HepG2 (cell line): Measurements from ENCODE around the gene ARID1A. TPM values are rescaled to one million over a fixed set of nuclear protein-coding genes. Genes with fewer than 3 reads are reported as not detected.
A peak's percentile ranks its signal among the peaks of the same experiment; 100 is the strongest.

Experiments
- FLYWCH1 ChIP-seq: sonication (generic); formaldehyde crosslinking; IDR thresholded peaks from 2 replicates; pipeline ENCODE4 v1.8.1; 2023; ENCODE audit warnings: mild to moderate bottlenecking, missing genetic modification reagents
- FOXP1 ChIP-seq, 2 experiments: fragments of 450-650 bp in 1 of 2; IDR thresholded peaks; 2 replicates each; pipeline ENCODE4 v1.6.1; 2017 to 2018; ENCODE audit warnings: antibody characterized with exemption in 1 of 2
- MNT ChIP-seq: fragments of 450-650 bp; IDR thresholded peaks from 2 replicates; pipeline ENCODE4 v1.6.1; 2016
- MXD3 ChIP-seq: IDR thresholded peaks from 2 replicates; pipeline ENCODE4 v1.6.1; 2016; ENCODE audit warnings: mild to moderate bottlenecking, missing biosample characterization, missing genetic modification reagents
- NFATC3 ChIP-seq: sonication (generic); formaldehyde crosslinking; IDR thresholded peaks from 2 replicates; pipeline ENCODE4 v1.5.1; 2020; ENCODE audit warnings: mild to moderate bottlenecking, missing genetic modification reagents
- NR2F1 ChIP-seq, 2 experiments: fragments of 450-650 bp in 1 of 2; formaldehyde crosslinking in 1 of 2; IDR thresholded peaks; 2 replicates each; pipeline versions ENCODE4 v1.5.0 to v1.6.1; 2016 to 2020; ENCODE audit warnings: mild to moderate bottlenecking in 1 of 2, missing compliant biosample characterization in 1 of 2, missing genetic modification reagents in 1 of 2, moderate library complexity in 1 of 2
- PAX8 ChIP-seq: sonication (generic); formaldehyde crosslinking; IDR thresholded peaks from 2 replicates; pipeline ENCODE4 v1.8.0; 2022; ENCODE audit warnings: mild to moderate bottlenecking, missing genetic modification reagents, borderline replicate concordance
- PRMT3 ChIP-seq: sonication (generic); formaldehyde crosslinking; IDR thresholded peaks from 2 replicates; pipeline ENCODE4 v1.8.1; 2022; ENCODE audit warnings: low read depth, mild to moderate bottlenecking, moderate library complexity, missing genetic modification reagents, borderline replicate concordance
- RARG ChIP-seq: sonication (generic); formaldehyde crosslinking; IDR thresholded peaks from 2 replicates; pipeline ENCODE4 v1.4.0; 2020; ENCODE audit warnings: low read depth, mild to moderate bottlenecking, missing genetic modification reagents
- REPIN1 ChIP-seq: sonication (generic); formaldehyde crosslinking; IDR thresholded peaks from 2 replicates; pipeline ENCODE4 v1.8.0; 2022; ENCODE audit warnings: missing genetic modification reagents, low read depth, mild to moderate bottlenecking, borderline replicate concordance
- SCMH1 ChIP-seq: sonication (generic); formaldehyde crosslinking; IDR thresholded peaks from 2 replicates; pipeline ENCODE4 v1.9.0; 2021; ENCODE audit warnings: missing genetic modification reagents, mild to moderate bottlenecking, borderline replicate concordance
- TBX2 ChIP-seq: sonication (generic); formaldehyde crosslinking; IDR thresholded peaks from 2 replicates; pipeline ENCODE4 v1.5.0; 2020; ENCODE audit warnings: missing genetic modification reagents, mild to moderate bottlenecking, borderline replicate concordance
- ZNF383 ChIP-seq: sonication (generic); formaldehyde crosslinking; IDR thresholded peaks from 2 replicates; pipeline ENCODE4 v1.4.0; 2020; ENCODE audit warnings: missing genetic modification reagents, mild to moderate bottlenecking, borderline replicate concordance
- ZNF549 ChIP-seq: sonication (generic); formaldehyde crosslinking; IDR thresholded peaks from 2 replicates; pipeline ENCODE4 v1.5.0; 2020; ENCODE audit warnings: missing genetic modification reagents
- ZNF652 ChIP-seq: IDR thresholded peaks from 2 replicates; pipeline ENCODE4 v1.6.1; 2016; ENCODE audit warnings: low read depth, borderline replicate concordance
- ZNF737 ChIP-seq: sonication (generic); formaldehyde crosslinking; IDR thresholded peaks from 2 replicates; pipeline ENCODE4 v1.5.0; 2020; ENCODE audit warnings: missing genetic modification reagents, mild to moderate bottlenecking, borderline replicate concordance
- polyA plus RNA-seq, 8 experiments: library from polyadenylated mRNA; depleted of rRNA in 3 of 8; stranded (reverse) in 7 of 8; unstranded in 1 of 8; fragments of >200 nt; fragmentation: Illumina TruSeq in 4 of 8; extraction: Trizol in 4 of 8; gene quantifications; 2 replicates each; pipeline versions ENCODE4 v1.2.1 to v1.2.3, GENCODE V29; 2011 to 2016; ENCODE audit warnings: low read depth in 4 of 8, missing spikeins in 1 of 8, mixed read lengths in 1 of 8; ENCODE audit not compliant: insufficient read depth in 1 of 8
- total RNA-seq, 5 experiments: library from RNA; depleted of rRNA; stranded (reverse); fragments of >200 nt; fragmentation: Illumina TruSeq; extraction: Trizol; gene quantifications; 2 replicates each; pipeline ENCODE4 v1.2.3, GENCODE V29; 2016; ENCODE audit warnings: low read depth in 1 of 5
- TF ChIP-seq, protein P1 (sequence below): IDR thresholded peaks from 2 replicates; pipeline ENCODE4 v1.6.1; 2016; ENCODE audit warnings: missing biosample characterization, missing genetic modification reagents, low read depth
- TF ChIP-seq, protein P2 (sequence below): IDR thresholded peaks from 2 replicates; pipeline ENCODE4 v1.6.1; 2016; ENCODE audit warnings: low read depth, borderline replicate concordance
- TF ChIP-seq, protein P3 (sequence below): sonication (generic); formaldehyde crosslinking; IDR thresholded peaks from 2 replicates; pipeline ENCODE4 v1.4.0; 2020; ENCODE audit warnings: missing genetic modification reagents
- TF ChIP-seq, protein P4 (sequence below), 2 experiments: sonication (generic) in 1 of 2; formaldehyde crosslinking in 1 of 2; IDR thresholded peaks; 2 replicates each; pipeline versions ENCODE4 v1.5.1 to v1.6.1; 2011 to 2020; ENCODE audit warnings: borderline replicate concordance in 1 of 2, low read depth in 1 of 2, low read length in 1 of 2, mild to moderate bottlenecking in 1 of 2, missing genetic modification reagents in 1 of 2, moderate library complexity in 1 of 2

Gene ARID1A
- total and polyA plus RNA-seq, 2 of the 13 experiments (the other 11 are each of a cell fraction or from before 2014, with no cell fraction given): 11.9 to 15.9 TPM

DNA sequence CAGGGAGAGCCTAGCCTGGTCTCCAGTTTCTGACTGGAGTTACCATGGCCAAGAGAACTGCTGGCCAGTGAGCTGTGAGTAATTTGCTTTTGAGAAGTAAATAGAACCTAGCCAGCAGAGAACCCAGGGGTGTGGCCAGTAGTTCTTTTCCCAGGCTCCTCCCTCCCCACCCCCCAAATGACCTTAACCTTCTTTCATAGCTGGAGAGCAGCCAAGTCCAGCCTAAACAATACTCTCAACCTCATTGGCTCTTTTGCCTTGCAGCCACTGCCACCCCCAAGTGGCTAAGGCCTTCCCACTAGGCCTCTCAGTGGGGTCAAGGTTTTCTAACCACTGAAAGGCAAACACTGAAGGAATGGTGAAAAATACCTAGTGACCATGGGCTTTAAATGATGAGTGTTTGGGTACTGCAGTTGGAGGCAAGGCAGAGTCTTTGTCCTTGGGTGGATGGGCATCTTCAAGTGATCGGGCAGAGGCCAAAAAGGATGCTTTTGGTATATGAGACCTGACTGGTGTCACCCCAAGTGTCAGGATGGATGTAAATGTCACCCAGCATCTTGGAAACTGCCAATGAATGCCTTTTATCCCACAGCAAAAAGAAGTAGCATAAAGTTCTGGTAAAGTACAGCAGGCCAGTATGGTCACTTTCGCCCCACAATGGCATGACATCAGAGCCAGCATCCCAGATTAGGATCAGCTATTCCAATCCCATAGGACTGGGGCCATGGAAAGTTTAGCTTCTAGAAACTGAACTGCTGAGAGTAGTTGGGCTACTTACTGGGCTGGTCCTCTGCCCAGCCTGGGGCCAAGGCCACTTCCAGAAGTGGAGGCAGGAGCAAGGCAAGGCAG is 88.4 kb downstream of the ARID1A start (continued):
- TF ChIP-seq MXD3 (CRISPR knock-in tag) (no peak), TBX2 (CRISPR knock-in tag) (peak; percentile 80), ZNF549 (CRISPR knock-in tag) (no peak), MNT (no peak), SCMH1 (CRISPR knock-in tag) (no peak), FOXP1 (IDR thresholded peaks at IDR 0.05) (no peak), FOXP1 (CRISPR knock-in tag; IDR thresholded peaks at IDR 0.05) (peak; percentile 64), PRMT3 (CRISPR knock-in tag) (no peak), FLYWCH1 (no peak), ZNF737 (CRISPR knock-in tag) (no peak), NFATC3 (no peak), RARG (CRISPR knock-in tag) (no peak), PAX8 (CRISPR knock-in tag) (no peak), ZNF652 (CRISPR knock-in tag) (no peak), REPIN1 (CRISPR knock-in tag) (no peak; the same call in 1 of the 2 replicates), ZNF383 (CRISPR knock-in tag) (no peak), NR2F1 (CRISPR knock-in tag; IDR thresholded peaks at IDR 0.05) (peak; percentile 93 to 99)
- TF ChIP-seq, protein P1, sequence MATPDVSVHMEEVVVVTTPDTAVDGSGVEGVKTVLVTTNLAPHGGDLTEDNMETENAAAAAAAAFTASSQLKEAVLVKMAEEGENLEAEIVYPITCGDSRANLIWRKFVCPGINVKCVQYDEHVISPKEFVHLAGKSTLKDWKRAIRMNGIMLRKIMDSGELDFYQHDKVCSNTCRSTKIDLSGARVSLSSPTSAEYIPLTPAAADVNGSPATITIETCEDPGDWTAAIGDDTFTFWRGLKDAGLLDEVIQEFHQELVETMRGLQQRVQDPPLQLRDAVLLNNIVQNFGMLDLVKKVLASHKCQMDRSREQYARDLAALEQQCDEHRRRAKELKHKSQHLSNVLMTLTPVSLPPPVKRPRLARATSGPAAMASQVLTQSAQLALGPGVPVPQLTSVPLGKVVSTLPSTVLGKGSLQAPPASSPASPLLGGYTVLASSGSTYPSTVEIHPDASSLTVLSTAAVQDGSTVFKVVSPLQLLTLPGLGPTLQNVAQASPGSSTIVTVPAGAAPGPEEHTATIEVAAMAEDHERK (CRISPR knock-in tag): no peak
- TF ChIP-seq, protein P2, sequence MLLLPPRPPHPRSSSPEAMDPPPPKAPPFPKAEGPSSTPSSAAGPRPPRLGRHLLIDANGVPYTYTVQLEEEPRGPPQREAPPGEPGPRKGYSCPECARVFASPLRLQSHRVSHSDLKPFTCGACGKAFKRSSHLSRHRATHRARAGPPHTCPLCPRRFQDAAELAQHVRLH (CRISPR knock-in tag): no peak; the same call in 1 of the 2 replicates
- TF ChIP-seq, protein P3, sequence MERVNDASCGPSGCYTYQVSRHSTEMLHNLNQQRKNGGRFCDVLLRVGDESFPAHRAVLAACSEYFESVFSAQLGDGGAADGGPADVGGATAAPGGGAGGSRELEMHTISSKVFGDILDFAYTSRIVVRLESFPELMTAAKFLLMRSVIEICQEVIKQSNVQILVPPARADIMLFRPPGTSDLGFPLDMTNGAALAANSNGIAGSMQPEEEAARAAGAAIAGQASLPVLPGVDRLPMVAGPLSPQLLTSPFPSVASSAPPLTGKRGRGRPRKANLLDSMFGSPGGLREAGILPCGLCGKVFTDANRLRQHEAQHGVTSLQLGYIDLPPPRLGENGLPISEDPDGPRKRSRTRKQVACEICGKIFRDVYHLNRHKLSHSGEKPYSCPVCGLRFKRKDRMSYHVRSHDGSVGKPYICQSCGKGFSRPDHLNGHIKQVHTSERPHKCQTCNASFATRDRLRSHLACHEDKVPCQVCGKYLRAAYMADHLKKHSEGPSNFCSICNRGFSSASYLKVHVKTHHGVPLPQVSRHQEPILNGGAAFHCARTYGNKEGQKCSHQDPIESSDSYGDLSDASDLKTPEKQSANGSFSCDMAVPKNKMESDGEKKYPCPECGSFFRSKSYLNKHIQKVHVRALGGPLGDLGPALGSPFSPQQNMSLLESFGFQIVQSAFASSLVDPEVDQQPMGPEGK: peak; percentile 84
- TF ChIP-seq, protein P4, sequence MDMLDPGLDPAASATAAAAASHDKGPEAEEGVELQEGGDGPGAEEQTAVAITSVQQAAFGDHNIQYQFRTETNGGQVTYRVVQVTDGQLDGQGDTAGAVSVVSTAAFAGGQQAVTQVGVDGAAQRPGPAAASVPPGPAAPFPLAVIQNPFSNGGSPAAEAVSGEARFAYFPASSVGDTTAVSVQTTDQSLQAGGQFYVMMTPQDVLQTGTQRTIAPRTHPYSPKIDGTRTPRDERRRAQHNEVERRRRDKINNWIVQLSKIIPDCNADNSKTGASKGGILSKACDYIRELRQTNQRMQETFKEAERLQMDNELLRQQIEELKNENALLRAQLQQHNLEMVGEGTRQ (IDR thresholded peaks at IDR 0.05; ENCODE audit: low read depth, low read length): no peak
- TF ChIP-seq, protein P4 (CRISPR knock-in tag; IDR thresholded peaks at IDR 0.05; ENCODE audit: borderline replicate concordance): no peak
